Nephron (organoid): Measurements from ENCODE around the gene TEX19.
"Not testable (repeated sequence)": the region's sequence is repeated elsewhere in the genome, so short reads cannot be mapped to it uniquely, and the experiment has no call there.

Experiments used
- H3K27ac Mint-ChIP-seq, 3 experiments: 2 replicates each; pipeline ENCODE4 v1.8.0; 2020; ENCODE audit warnings: mixed read lengths in 3 of 3, mild to moderate bottlenecking in 2 of 3, moderate library complexity in 1 of 3
- H3K27me3 Mint-ChIP-seq: 2 replicates; pipeline ENCODE4 v1.8.0; 2021; ENCODE audit warnings: low read depth, mild to moderate bottlenecking, moderate library complexity, mixed read lengths
- H3K36me3 Mint-ChIP-seq: 2 replicates; pipeline ENCODE4 v1.8.0; 2020; ENCODE audit warnings: low read depth, mixed read lengths
- H3K4me1 Mint-ChIP-seq: 2 replicates; pipeline ENCODE4 v1.8.0; 2020; ENCODE audit warnings: mixed read lengths
- H3K4me3 Mint-ChIP-seq, 3 experiments: 2 replicates each; pipeline ENCODE4 v1.8.0; 2020; ENCODE audit warnings: mild to moderate bottlenecking in 3 of 3, mixed read lengths in 3 of 3, moderate library complexity in 2 of 3
- H3K9me3 Mint-ChIP-seq: 2 replicates; pipeline ENCODE4 v1.8.0; 2020; ENCODE audit warnings: mixed read lengths
- CTCF ChIP-seq, 3 experiments: fragments of 200-600 bp; sonication (generic); IDR thresholded peaks; one replicate each; pipeline ENCODE4 v1.5.0; 2021; ENCODE audit warnings: antibody characterized with exemption in 3 of 3; ENCODE audit not compliant: unreplicated experiment in 3 of 3

TEX19 gene

GRCh38 chr17:82374626-82375331, 15.7 kb downstream of the TEX19 start:
- Mint-ChIP-seq H3K27me3 (peaks cover 37% of the 10 kb centered on the region), H3K4me1 (peaks cover 29% of the 10 kb centered on the region), H3K36me3 (no peaks in the 10 kb centered on the region), H3K4me3 (peak overlapping the region in 1 of 3 experiments; percentile 25), H3K27ac (no peak overlapping the region), H3K9me3 (no peaks in the 10 kb centered on the region)
- TF ChIP-seq CTCF (IDR thresholded peaks at IDR 0.05; ENCODE audit: unreplicated experiment in 3 of 3), result no peak

- H3K4me3 Mint-ChIP-seq, result no peak overlapping the region
- H3K4me1 Mint-ChIP-seq, result peaks cover 30% of the 10 kb centered on the region
- H3K27me3 Mint-ChIP-seq, result peaks cover 36% of the 10 kb centered on the region
- H3K36me3 Mint-ChIP-seq, result no peaks in the 10 kb centered on the region
- H3K9me3 Mint-ChIP-seq, result no peaks in the 10 kb centered on the region
- no peak overlapping the region for H3K27ac Mint-ChIP-seq
- TF ChIP-seq CTCF (IDR thresholded peaks at IDR 0.05; ENCODE audit: unreplicated experiment in 3 of 3), result no peak
Observed at GRCh38 chr17:82375359-82376041, 16.5 kb downstream of the TEX19 start.

GRCh38 chr17:82376042-82376730, 17.1 kb downstream of the TEX19 start:
- H3K27me3 Mint-ChIP-seq, result peaks cover 30% of the 10 kb centered on the region
- no peak for TF ChIP-seq CTCF (IDR thresholded peaks at IDR 0.05; ENCODE audit: unreplicated experiment in 3 of 3)
- no peaks in the 10 kb centered on the region for H3K9me3 Mint-ChIP-seq
- H3K4me1 Mint-ChIP-seq, result peaks cover 28% of the 10 kb centered on the region
- no peaks in the 10 kb centered on the region for H3K36me3 Mint-ChIP-seq
- no peak overlapping the region for H3K27ac Mint-ChIP-seq
- H3K4me3 Mint-ChIP-seq, result no peak overlapping the region

- Mint-ChIP-seq H3K27me3 (peaks cover 28% of the 10 kb centered on the region), H3K4me1 (peaks cover 31% of the 10 kb centered on the region)
- H3K9me3 Mint-ChIP-seq, result not testable (repeated sequence)
Observed at GRCh38 chr17:82377294-82377693, 18.2 kb downstream of the TEX19 start.

GRCh38 chr17:82377924-82378740, 19.1 kb downstream of the TEX19 start:
- Mint-ChIP-seq H3K27me3 (peaks cover 20% of the 10 kb centered on the region), H3K4me1 (peaks cover 24% of the 10 kb centered on the region), H3K9me3 (no peaks in the 10 kb centered on the region), H3K36me3 (no peaks in the 10 kb centered on the region), H3K4me3 (no peak overlapping the region), H3K27ac (no peak overlapping the region)
- no peak for TF ChIP-seq CTCF (IDR thresholded peaks at IDR 0.05; ENCODE audit: unreplicated experiment in 3 of 3)

More at GRCh38 chr17:82377294-82377693, 18.2 kb downstream of the TEX19 start:
- not testable (repeated sequence) for H3K36me3 Mint-ChIP-seq, H3K27ac Mint-ChIP-seq, H3K4me3 Mint-ChIP-seq

GRCh38 chr17:82378741-82379021, 19.6 kb downstream of the TEX19 start:
- H3K36me3 Mint-ChIP-seq, result no peaks in the 10 kb centered on the region
- peaks cover 22% of the 10 kb centered on the region for H3K4me1 Mint-ChIP-seq
- no peak overlapping the region for H3K4me3 Mint-ChIP-seq

More at GRCh38 chr17:82378741-82379021, 19.6 kb downstream of the TEX19 start:
- no peak for TF ChIP-seq CTCF (IDR thresholded peaks at IDR 0.05; ENCODE audit: unreplicated experiment in 3 of 3)
- no peak overlapping the region for H3K27ac Mint-ChIP-seq
- H3K9me3 Mint-ChIP-seq, result no peaks in the 10 kb centered on the region
- peaks cover 14% of the 10 kb centered on the region for H3K27me3 Mint-ChIP-seq
